IPS-18a (cell line): ENCODE data around the gene METTL13.

Source experiments
- H3K27ac ChIP-seq: one replicate; pipeline ENCODE4 v1.5.1; 2013; ENCODE audit warnings: low read length
- H3K27me3 ChIP-seq: one replicate; pipeline ENCODE4 v1.6.1; 2013; ENCODE audit warnings: mild to moderate bottlenecking, low read length; ENCODE audit not compliant: control insufficient read depth, insufficient read depth
- H3K36me3 ChIP-seq: one replicate; pipeline ENCODE4 v1.6.1; 2013; ENCODE audit warnings: low read depth, low read length; ENCODE audit not compliant: control insufficient read depth
- H3K4me1 ChIP-seq: one replicate; pipeline ENCODE4 v1.6.1; 2013; ENCODE audit warnings: low read depth, low read length; ENCODE audit not compliant: control insufficient read depth
- H3K4me3 ChIP-seq: one replicate; pipeline ENCODE4 v1.5.1; 2013; ENCODE audit warnings: low read length
- H3K9ac ChIP-seq: one replicate; pipeline ENCODE4 v1.6.1; 2013; ENCODE audit warnings: mild to moderate bottlenecking, low read length, moderate library complexity
- H3K9me3 ChIP-seq: one replicate; pipeline ENCODE4 v1.6.1; 2013; ENCODE audit warnings: low read depth, low read length; ENCODE audit not compliant: control insufficient read depth

Gene METTL13

DNA sequence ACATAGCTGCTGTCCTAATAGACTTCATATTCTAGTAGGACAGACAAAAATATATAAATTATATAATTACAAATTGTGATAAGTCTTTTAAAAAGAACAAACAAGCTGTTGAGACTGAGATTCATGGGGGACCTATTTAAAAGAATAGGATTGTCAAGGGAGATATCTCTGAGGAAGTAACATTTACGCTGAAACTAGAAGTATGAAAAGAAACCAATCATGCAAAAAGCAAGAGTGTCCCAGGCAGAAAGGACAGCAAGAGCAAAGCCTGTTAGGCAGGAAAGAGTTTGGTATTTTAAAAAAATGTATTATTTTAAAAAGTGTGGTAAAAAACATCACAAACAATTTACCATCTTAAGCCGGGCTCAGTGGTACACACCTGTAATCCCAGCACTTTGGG is 9.1 kb upstream of the METTL13 start:
- H3K27ac ChIP-seq = no peak overlapping the region
- no peaks in the 10 kb centered on the region for H3K4me1 ChIP-seq
- H3K9ac ChIP-seq = no peak overlapping the region
- no peaks in the 10 kb centered on the region for H3K9me3 ChIP-seq
- no peaks in the 10 kb centered on the region for H3K36me3 ChIP-seq
- H3K27me3 ChIP-seq = no peaks in the 10 kb centered on the region
- H3K4me3 ChIP-seq = no peak overlapping the region

DNA sequence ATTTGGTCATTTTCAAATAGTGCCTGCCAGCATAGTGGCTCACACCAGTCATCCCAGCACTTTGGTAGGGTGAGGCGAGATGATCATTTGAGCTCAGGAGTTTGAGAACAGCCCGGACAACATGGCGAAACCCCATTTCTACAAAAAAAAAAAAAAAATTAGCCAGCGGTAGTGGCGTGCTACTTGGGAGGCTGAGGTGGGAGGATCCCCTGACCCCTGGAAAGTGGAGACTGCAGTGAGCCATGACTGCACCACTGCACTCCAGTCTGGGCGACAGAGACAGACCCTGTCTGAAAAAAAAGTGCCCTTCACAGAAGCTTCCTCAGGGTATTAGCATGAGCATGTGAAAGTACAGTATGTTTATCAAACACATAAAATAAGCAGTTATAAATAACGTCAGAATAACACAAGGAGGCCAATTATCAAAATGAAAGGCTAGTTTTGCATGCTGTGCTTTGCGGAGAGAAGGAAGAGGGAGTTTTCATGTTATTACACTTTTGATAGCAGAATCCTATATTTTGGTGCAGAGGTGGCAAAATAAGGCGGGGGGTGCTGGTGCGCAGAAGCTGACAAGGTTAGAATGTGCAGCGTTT is 781 bp upstream of the METTL13 start:
- Histone ChIP-seq H3K4me3 (peak overlapping the region; percentile 61), H3K27me3 (no peaks in the 10 kb centered on the region), H3K27ac (peak overlapping the region; percentile 7), H3K9me3 (no peaks in the 10 kb centered on the region), H3K4me1 (peaks cover 3% of the 10 kb centered on the region), H3K9ac (peak overlapping the region; percentile 59), H3K36me3 (peaks cover 24% of the 10 kb centered on the region)

DNA sequence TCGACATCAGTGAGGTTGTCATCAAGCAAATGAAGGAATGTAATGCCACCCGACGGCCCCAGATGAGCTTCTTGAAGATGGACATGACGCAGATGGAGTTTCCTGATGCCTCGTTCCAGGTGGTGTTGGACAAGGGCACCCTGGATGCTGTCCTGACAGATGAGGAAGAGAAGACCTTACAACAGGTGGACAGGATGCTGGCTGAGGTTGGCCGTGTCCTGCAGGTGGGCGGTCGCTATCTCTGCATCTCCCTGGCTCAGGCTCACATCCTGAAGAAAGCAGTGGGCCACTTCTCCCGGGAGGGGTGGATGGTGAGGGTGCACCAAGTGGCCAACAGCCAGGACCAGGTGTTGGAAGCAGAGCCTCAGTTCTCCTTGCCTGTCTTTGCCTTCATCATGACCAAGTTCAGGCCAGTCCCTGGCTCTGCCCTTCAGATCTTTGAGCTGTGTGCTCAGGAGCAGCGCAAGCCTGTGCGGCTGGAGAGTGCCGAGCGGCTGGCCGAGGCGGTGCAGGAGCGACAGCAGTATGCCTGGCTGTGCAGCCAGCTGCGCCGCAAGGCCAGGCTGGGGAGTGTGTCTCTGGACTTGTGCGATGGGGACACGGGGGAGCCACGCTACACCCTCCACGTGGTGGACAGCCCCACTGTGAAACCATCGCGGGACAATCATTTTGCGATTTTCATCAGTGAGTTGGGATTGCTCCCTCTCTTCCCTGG is 2.5 kb downstream of the METTL13 start:
- Histone ChIP-seq H3K4me3 (no peak overlapping the region), H3K9ac (no peak overlapping the region), H3K36me3 (peaks cover 56% of the 10 kb centered on the region)

DNA sequence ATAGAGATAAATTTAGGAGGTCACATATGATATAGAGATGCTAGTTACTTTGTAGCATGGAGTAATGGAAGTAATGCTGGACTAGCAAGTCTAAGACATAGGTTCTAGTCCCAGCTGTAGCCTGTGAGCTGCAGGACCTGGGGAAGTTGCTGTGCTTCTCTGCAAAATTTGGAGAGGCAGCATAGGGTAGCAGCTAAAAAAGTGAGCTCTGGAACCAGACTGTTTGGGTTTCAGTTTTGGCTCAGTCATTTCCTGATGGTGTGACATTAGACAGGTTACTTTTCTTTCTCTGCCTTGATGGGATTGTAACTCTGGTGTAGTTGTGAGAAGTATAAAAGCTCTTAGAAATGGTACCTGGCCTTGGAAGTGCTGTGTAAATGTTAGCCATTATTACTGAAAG is 3.3 kb downstream of the METTL13 start:
- H3K9ac ChIP-seq = no peak overlapping the region
- H3K9me3 ChIP-seq = no peaks in the 10 kb centered on the region
- H3K27ac ChIP-seq = no peak overlapping the region
- H3K36me3 ChIP-seq = peaks cover 63% of the 10 kb centered on the region
- no peaks in the 10 kb centered on the region for H3K27me3 ChIP-seq
- H3K4me3 ChIP-seq = no peak overlapping the region
- peaks cover 3% of the 10 kb centered on the region for H3K4me1 ChIP-seq

More for the DNA sequence above, 2.5 kb downstream of the METTL13 start:
- H3K27ac ChIP-seq = no peak overlapping the region
- no peaks in the 10 kb centered on the region for H3K27me3 ChIP-seq
- peaks cover 3% of the 10 kb centered on the region for H3K4me1 ChIP-seq
- no peaks in the 10 kb centered on the region for H3K9me3 ChIP-seq

DNA sequence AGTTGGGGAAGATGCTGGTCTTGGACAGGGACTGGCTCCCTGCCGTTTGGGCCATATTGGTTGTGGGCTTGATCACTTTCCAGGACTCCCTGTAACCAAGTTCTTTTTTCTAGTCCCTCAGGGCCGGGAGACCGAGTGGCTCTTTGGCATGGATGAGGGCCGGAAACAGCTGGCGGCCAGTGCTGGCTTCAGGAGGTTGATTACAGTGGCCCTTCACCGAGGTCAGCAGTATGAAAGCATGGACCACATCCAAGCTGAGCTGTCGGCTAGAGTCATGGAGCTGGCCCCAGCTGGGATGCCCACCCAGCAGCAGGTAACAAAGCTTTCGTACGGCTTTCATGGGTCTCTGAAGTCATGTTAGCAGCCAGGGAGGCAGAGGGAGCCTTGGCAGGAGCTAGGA is 4.3 kb downstream of the METTL13 start:
- Histone ChIP-seq H3K9ac (no peak overlapping the region), H3K9me3 (no peaks in the 10 kb centered on the region), H3K4me1 (peaks cover 3% of the 10 kb centered on the region), H3K4me3 (no peak overlapping the region), H3K36me3 (peaks cover 73% of the 10 kb centered on the region), H3K27ac (no peak overlapping the region), H3K27me3 (no peaks in the 10 kb centered on the region)

DNA sequence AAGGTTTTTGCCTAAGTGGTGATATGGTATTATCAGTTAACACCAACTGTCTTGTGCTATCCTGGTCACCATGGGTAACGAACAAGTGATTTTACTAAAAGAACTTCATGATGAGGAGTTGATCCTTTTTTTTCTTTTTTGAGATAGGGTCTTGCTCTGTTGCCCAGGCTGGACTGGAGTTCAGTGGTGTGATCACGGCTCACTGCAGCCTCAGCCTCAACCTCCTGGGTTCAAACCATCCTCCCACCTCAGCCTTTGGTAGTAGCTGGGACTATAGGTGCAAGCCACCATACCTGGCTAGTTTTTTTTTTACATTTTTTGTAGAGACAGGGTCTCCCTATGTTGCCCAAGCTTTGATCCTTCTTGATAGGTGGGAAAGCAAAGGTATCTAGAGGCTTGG is 5.1 kb downstream of the METTL13 start:
- H3K9ac ChIP-seq = no peak overlapping the region
- peaks cover 3% of the 10 kb centered on the region for H3K4me1 ChIP-seq
- H3K4me3 ChIP-seq = no peak overlapping the region
- no peak overlapping the region for H3K27ac ChIP-seq
- H3K36me3 ChIP-seq = peaks cover 80% of the 10 kb centered on the region
- H3K9me3 ChIP-seq = no peaks in the 10 kb centered on the region
- H3K27me3 ChIP-seq = no peaks in the 10 kb centered on the region

DNA sequence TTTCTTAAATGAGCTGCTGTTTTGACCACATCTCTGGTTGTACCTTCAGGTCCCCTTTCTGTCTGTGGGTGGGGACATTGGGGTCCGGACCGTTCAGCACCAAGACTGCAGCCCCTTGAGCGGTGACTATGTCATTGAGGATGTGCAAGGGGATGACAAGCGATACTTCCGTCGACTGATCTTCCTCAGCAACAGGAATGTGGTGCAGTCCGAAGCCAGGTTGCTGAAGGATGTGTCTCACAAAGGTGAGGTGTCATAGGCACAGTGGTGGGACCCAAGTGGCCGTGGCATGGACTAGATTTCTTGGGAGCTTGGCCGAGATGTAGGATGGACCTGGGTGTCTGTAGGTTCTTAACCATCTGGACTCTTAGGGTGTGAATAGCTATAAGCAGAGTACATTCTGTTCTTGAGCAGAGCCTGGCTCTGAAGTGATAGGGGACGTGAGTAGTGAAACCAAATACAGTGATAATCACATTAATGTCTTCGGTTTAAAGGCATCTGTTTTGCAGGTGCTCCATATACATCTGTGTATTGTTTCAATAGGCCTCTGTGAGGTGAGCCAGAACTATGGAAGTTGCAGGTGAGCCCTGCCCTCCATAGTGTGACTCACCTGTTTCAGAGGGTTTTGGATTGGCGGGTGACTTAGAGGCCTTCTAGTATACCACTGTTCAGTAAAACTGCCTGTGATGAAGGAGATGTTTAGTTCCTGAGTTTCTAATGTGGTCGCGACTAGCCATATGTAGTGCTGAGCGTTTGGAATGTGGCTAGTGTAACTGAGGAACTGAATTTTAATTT is 6.4 kb downstream of the METTL13 start:
- Histone ChIP-seq H3K27ac (no peak overlapping the region), H3K4me1 (no peaks in the 10 kb centered on the region), H3K27me3 (no peaks in the 10 kb centered on the region), H3K9ac (no peak overlapping the region), H3K36me3 (peaks cover 94% of the 10 kb centered on the region), H3K4me3 (no peak overlapping the region), H3K9me3 (no peaks in the 10 kb centered on the region)

DNA sequence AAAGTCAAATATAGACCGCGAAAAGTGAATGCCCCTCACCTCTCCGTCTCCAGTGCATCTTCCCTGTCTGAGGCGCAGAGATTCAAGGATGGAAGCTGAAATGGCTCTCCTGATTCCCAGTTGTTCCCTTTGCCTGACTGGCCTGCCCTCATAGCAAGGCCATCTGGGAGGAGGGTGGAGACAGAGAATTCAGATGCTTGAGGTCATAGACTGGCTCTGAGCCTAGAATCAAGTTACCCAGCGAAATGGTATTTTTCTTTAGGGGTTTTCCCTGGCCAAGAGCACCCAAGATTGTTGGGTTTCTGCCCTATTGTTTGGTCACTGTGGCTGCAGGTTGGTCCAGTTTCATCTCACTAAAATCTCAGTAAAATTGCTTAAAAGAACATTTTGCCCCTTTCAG is 7.2 kb downstream of the METTL13 start:
- Histone ChIP-seq H3K36me3 (peaks cover 96% of the 10 kb centered on the region), H3K4me3 (no peak overlapping the region), H3K27ac (no peak overlapping the region), H3K4me1 (no peaks in the 10 kb centered on the region), H3K9ac (no peak overlapping the region), H3K9me3 (no peaks in the 10 kb centered on the region), H3K27me3 (no peaks in the 10 kb centered on the region)

DNA sequence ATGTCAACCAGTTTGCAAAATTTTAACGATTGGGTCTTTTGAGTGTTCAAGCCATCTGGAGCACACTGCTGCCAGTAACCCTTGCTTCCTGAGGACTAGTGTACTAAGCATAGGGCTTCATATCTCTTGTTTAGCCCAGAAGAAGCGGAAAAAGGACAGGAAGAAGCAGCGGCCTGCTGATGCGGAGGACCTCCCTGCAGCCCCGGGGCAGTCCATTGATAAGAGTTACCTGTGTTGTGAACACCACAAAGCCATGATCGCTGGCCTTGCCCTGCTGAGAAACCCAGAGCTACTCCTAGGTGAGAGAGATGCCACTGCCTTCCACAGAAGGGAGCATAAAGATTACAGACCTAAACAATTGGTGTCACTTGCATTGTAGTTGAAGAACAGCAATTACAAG is 8.9 kb downstream of the METTL13 start:
- Histone ChIP-seq H3K9me3 (no peaks in the 10 kb centered on the region), H3K4me1 (no peaks in the 10 kb centered on the region), H3K36me3 (peaks cover 97% of the 10 kb centered on the region), H3K27me3 (no peaks in the 10 kb centered on the region), H3K4me3 (no peak overlapping the region), H3K27ac (no peak overlapping the region), H3K9ac (no peak overlapping the region)

DNA sequence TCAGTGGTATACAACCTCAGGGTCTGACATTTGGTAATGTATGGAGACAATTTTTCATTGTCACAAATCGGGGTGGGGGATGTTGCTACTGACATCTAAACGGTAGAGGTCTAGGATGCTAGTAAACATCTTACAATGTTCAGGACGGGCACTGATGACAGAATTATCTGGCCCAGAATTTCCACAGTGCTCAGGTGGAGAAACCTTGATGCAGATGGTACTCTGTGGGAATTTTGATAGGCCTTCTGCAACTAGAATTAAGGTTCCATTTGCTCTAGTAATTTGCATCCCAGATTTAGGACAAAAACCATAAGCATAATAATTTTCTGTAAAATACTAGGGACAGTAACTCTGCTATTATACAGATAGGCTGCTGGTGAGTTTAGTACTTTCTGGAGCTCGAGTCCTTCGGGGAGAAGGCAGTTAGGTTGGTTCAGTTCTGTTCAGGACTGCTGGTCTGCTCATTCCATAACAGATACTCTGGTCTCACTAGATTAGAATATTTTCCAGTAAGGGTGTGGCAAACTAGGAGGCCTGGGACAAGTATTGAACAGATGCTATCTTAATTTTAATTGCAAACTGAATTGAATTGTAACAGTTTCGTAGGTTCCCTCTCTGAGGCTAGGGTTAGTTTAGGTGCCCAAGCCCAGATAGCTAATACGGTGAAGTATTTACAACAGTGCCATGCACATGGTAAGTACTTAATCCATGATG is 11.4 kb downstream of the METTL13 start:
- Histone ChIP-seq H3K27me3 (no peaks in the 10 kb centered on the region), H3K4me1 (no peaks in the 10 kb centered on the region), H3K27ac (no peak overlapping the region), H3K9me3 (no peaks in the 10 kb centered on the region), H3K9ac (no peak overlapping the region), H3K36me3 (peaks cover 97% of the 10 kb centered on the region), H3K4me3 (no peak overlapping the region)

DNA sequence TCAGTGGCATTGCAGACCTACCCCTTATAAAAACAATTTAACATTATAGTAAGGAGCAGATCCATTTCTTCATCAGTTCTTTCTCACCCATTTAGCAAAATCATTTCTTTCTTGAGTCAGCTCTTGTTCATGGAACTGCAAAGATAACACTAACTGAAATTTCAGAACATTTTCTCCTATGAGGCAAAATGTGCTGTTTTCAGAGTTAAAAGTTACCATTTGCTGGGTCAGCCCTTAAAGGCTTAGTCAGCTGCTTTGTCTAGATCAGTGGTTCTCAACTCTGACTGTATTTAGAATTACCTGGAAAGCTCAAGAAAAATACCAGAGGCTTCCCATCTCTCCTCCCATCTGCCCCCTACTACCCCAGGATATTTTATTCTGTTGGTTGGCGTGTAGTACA is 12.2 kb downstream of the METTL13 start:
- Histone ChIP-seq H3K36me3 (peaks cover 91% of the 10 kb centered on the region), H3K4me3 (no peak overlapping the region), H3K27ac (no peak overlapping the region)

More for the DNA sequence above, 12.2 kb downstream of the METTL13 start:
- no peak overlapping the region for H3K9ac ChIP-seq
- H3K4me1 ChIP-seq = no peaks in the 10 kb centered on the region
- H3K9me3 ChIP-seq = no peaks in the 10 kb centered on the region
- no peaks in the 10 kb centered on the region for H3K27me3 ChIP-seq
